GM12892 (cell line): ENCODE data around the gene HES4.

Experiments
- POLR2A ChIP-seq: IDR thresholded peaks from 2 replicates; pipeline ENCODE4 v1.6.1; 2011; ENCODE audit warnings: low read depth, low read length, control low read depth
- POLR2AphosphoS5 ChIP-seq: IDR thresholded peaks from 2 replicates; pipeline ENCODE4 v1.6.1; 2011; ENCODE audit warnings: low read depth, low read length, control low read depth
- TAF1 ChIP-seq: IDR thresholded peaks from 2 replicates; pipeline ENCODE4 v1.6.1; 2011; ENCODE audit warnings: low read depth, mild to moderate bottlenecking, control low read depth, low read length, borderline replicate concordance

- TF ChIP-seq POLR2AphosphoS5 (no peak), POLR2A (no peak), TAF1 (no peak)
These were observed 46.3 kb upstream of the HES4 start for GRCh38 chr1:1046243-1046642.
